ENCODE measurements around the gene CISD3.

Gene CISD3

DNA sequence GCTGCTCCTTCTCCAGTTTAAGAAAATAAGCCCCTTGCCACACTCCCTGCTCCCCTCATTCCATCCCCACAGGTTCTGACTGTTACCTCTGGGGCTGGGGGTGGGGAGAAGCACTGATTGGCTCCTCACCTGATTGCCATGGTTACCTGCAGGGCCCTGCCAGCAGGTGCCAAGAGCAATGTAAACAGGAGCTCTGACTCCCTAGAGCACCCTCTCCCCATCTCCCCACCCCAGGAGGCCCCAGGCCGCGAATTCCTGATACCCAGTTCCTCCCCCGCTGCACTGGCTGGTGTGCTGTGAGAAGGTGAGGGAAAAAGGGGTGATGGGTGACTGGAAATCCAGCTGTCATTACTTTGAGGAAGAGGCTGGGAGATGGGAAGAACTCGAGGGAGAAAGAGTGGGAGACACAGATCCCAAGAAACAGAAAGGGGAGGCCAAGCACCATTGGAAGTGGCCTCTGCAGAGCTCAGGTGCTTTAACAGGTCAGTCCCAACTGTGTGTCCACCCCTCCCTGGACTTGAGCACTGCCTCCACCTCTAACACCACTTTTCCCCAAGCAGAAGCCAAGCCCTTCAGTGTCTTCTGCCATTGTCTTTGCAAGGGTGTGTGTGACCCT is 13.5 kb downstream of the CISD3 start:
- no peak for DNase-seq (ENCODE audit: low read depth in 2 of 2)

- DNase-seq (ENCODE audit: low read depth in 2 of 2) = no peak
Observed at GRCh38 chr17:38745545-38745944, 15.4 kb downstream of the CISD3 start.

DNA sequence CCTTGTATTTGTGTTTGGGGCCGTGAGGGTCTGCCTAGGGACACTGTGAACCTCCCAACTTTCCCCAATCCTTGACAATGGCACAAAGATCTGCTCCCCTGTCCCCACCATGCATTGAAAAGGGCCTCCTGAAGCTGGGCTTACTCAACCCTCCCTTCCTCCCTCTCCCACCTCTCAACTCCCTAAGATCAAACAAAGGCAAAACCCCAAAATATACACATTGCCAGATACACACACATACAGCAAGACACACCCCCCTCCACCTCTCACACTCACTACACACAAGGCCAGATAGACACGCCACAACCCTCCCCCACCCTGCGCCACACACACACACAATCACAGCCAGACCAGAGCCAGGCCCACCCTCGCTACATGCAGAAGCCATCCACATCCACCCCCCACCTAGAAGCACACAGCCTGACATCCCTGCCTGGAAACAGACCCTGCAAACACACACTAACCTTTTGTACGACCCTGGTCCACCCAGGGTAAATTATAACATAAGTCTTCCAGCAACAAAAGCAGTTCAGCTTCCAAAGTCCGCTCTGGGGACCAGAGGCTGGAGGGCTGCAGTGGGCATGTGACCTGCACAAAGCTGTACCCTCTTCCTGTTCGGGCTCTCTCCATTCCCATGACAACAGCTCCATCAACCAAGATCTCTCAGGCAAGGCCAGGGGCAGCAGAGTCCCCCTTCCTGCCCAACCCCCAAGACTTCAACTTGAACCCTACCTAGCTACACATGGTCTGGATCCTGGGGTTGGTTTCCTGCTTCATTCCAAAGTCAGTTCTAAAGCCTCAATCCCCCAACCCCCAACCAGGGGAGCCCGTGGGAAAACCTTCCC is 16.1 kb downstream of the CISD3 start:
- DNase-seq (ENCODE audit: low read depth in 2 of 2) = no peak

- no peak for DNase-seq (ENCODE audit: low read depth in 2 of 2)
Observed at GRCh38 chr17:38746849-38747462, 16.8 kb downstream of the CISD3 start.

GRCh38 chr17:38747463-38748148 is 17.5 kb downstream of the CISD3 start:
- DNase-seq (ENCODE audit: low read depth in 2 of 2) = no peak

DNA sequence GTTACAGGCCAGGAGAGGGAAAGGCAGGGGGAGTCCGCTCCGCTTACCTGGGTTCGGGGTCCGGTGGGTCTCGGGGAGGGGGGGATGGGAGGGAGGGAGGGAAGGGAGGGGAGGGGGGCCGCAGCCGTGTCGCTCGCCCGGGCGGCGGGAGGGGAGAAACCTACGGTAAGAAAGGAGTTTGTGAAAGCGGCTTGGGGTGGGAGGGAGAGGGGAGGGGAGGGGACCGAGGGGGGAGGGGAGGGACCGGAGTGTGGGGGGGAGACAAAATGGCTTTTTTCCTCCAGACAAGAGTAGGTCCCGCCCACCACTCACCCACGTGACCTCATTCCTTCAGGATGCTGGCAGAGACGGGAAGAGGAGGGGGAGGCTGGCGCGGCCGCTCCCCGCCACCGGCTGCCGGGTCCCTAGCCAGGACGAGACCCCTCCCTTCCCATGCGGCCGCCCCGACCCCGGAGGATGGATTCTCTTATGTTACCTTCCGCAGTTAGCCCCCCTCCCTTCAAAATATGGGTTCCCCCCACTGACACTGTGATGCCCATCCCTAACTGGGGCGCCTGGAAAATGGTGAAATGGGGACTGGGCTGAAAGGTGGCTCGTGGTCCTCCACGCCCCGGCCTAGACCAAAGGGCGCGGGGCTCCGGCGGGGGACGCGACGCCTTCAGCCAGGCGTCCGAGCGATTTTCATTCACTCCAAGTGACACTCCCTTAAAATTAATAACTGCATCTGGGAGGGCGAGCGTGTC is 18.2 kb downstream of the CISD3 start, which contains the start of gene PCGF2:
Gene PCGF2 (minus strand): TSS at position 188 of the 743 bp plus-strand sequence. CDS start 7,934 bp downstream, outside the sequence.
- DNase-seq (ENCODE audit: low read depth in 2 of 2) = no peak

GRCh38 chr17:38748892-38749222 is 18.7 kb downstream of the CISD3 start:
- DNase-seq (ENCODE audit: low read depth in 2 of 2) = no peak

DNA sequence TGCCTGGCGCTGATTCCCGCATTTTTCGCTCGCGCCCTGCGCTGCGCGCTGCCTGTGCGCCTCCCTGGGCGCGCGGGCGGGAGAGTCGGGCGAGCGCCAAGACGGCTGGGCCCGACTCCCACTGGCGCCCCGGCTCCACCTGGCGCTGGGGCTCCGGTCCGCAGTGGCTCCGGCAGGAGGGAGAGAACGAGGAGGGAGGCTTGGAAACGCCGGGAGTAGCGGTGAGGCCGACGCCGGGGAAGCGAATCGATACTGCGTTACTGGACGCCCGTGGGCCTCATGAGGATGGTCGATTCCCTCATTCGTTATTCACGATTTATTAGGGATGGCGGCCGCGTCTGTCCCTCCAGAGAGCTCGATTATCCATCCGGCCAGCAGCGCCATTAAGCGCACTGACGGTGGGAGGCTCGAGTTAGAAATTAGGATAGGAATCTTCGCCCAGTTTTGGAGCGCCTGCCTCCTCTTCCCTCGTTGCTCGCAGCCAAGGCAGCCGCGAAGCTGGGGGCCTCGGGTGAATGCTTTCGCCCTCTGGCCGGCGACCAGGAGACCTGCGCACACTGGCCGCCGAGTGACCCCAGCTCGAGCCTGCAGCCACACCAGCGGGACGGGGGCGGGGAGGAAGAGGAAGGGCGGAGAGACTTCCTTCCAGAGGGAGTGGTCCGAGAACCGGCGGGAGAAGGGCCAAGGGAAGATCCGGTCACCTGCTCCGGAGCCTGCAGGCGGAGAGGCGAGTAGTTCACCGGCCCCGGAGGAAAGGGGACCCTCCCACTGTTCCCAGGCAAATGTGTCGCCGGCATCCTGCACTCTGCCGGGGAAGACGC is 19.3 kb downstream of the CISD3 start:
- no peak for DNase-seq (ENCODE audit: low read depth in 2 of 2)

- no peak for DNase-seq (ENCODE audit: low read depth in 2 of 2)
Observed at GRCh38 chr17:38750044-38750311, 19.8 kb downstream of the CISD3 start.

GRCh38 chr17:38750312-38751121 is 20.4 kb downstream of the CISD3 start:
- no peak for DNase-seq (ENCODE audit: low read depth in 2 of 2)

DNA sequence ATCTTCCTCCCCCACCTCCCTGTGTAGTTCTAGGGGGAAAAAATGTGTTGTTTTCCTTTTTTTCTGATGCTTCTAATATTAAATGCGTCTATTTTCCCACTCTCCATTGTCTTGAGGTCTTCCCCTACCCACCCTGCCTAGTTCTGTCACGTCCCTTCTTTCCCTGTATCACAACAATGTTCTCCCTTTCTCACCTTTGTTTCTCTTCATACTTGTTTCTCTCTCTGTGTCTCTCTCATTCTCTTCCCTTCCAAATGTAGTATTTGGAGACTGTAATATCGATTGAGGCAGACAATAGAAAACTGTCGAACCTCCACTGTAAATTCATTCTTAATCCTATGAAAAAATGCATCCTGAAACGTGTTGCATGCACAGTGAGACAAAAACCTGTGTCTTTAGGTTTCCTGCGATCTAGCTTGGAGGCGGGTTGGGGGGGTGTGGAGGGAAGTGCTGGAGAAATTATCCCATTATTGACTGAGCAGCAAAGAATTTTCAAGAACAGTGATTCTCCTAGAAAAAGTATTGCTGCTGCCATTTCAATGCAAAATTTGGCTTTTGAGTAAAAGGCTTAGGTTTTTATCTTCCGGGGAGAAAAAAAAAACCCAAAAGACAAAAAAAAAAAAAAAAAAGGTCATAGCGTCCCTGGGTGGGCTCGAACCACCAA is 21.1 kb downstream of the CISD3 start:
- DNase-seq (ENCODE audit: low read depth in 2 of 2) = no peak

- peak; percentile 80 to 84 for DNase-seq (ENCODE audit: low read depth in 2 of 2)
Observed at GRCh38 chr17:38751808-38752307, 21.7 kb downstream of the CISD3 start.

- DNase-seq (ENCODE audit: low read depth in 2 of 2) = peak; percentile 95 to 96
Observed at GRCh38 chr17:38752308-38753070, 22.3 kb downstream of the CISD3 start, which contains the start of gene PSMB3. Gene PSMB3, plus strand, starts transcription at chr17:38752741. Its CDS starts 86 bp downstream, at chr17:38752827.

GRCh38 chr17:38753071-38753506 is 22.9 kb downstream of the CISD3 start:
- DNase-seq (ENCODE audit: low read depth in 2 of 2) = no peak

DNA sequence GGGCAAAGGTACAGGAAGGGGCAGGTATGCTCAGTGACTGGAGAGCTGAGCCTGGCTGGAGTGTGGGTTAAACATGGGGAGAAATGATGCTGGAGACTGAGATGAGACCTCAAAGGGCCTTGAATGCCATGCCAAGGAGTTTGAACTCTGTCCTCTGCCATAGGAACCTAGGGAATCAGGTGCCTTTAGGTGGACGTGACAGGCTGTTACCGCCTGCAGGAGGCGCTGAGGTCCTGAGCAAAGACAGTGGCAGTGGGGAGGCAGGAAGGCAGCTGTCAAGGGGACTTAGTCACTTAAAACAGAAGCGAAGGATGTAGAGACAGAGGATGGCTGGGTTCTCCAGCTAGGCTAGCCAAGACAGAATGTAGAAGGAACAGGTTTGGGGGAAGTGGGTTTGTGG is 31.5 kb downstream of the CISD3 start:
- DNase-seq (ENCODE audit: low read depth in 2 of 2) = no peak

GRCh38 chr17:38762231-38762630 is 32.1 kb downstream of the CISD3 start:
- no peak for DNase-seq (ENCODE audit: low read depth in 2 of 2)

GRCh38 chr17:38766341-38766740 is 36.2 kb downstream of the CISD3 start:
- DNase-seq (ENCODE audit: low read depth in 2 of 2) = no peak

- no peak for DNase-seq (ENCODE audit: low read depth in 2 of 2)
Observed at GRCh38 chr17:38768417-38768816, 38.3 kb downstream of the CISD3 start.

Data from activated CD4-positive, alpha-beta T cell treated with anti-CD3 and anti-CD28 coated beads for 24 hours (primary cell).